OCI-LY1 (cell line): ENCODE data around the gene PGK2.

ENCODE experiments used
- H2AFZ ChIP-seq: fragments of 200-600 bp; sonication (generic), shearing (Covaris generic); 2 replicates; pipeline ENCODE4 v1.6.0; 2014; ENCODE audit warnings: antibody characterized with exemption, mild to moderate bottlenecking, low read length
- H3F3A ChIP-seq: fragments of 200-600 bp; sonication (generic), shearing (Covaris generic); 2 replicates; pipeline ENCODE4 v1.6.0; 2014; ENCODE audit warnings: mild to moderate bottlenecking, antibody characterized with exemption, low read length, moderate library complexity; ENCODE audit not compliant: insufficient read depth
- H3K27ac ChIP-seq: fragments of 200-600 bp; sonication (generic); 2 replicates; pipeline ENCODE4 v1.5.1; 2014; ENCODE audit warnings: low read length, mixed run types, mild to moderate bottlenecking, low read depth; ENCODE audit not compliant: poor library complexity, severe bottlenecking
- H3K27me3 ChIP-seq: fragments of 200-600 bp; sonication (generic); 2 replicates; pipeline ENCODE4 v1.6.0; 2014; ENCODE audit warnings: antibody characterized with exemption, mild to moderate bottlenecking, low read length, moderate library complexity; ENCODE audit not compliant: insufficient read depth
- H3K36me3 ChIP-seq: fragments of 200-600 bp; sonication (generic); 2 replicates; pipeline ENCODE4 v1.6.1; 2014; ENCODE audit warnings: mild to moderate bottlenecking, antibody characterized with exemption, low read length, moderate library complexity, mixed read lengths; ENCODE audit not compliant: insufficient read depth
- H3K4me1 ChIP-seq: fragments of 200-600 bp; sonication (generic); 2 replicates; pipeline ENCODE4 v1.5.1; 2014; ENCODE audit warnings: mild to moderate bottlenecking, low read length, moderate library complexity; ENCODE audit not compliant: insufficient read depth, severe bottlenecking
- H3K4me2 ChIP-seq: fragments of 200-600 bp; sonication (generic), shearing (Covaris generic); 2 replicates; pipeline ENCODE4 v1.6.1; 2014; ENCODE audit warnings: low read length
- H3K4me3 ChIP-seq: fragments of 200-600 bp; sonication (generic); 2 replicates; pipeline ENCODE4 v1.5.1; 2014; ENCODE audit warnings: low read length, low read depth, mild to moderate bottlenecking, mixed read lengths; ENCODE audit not compliant: poor library complexity, severe bottlenecking
- H3K79me2 ChIP-seq: fragments of 200-600 bp; shearing (Covaris generic); 2 replicates; pipeline ENCODE4 v1.6.1; 2016; ENCODE audit warnings: mixed run types, low read length, mixed read lengths; ENCODE audit not compliant: insufficient read depth
- H3K9ac ChIP-seq: fragments of 200-600 bp; sonication (generic), shearing (Covaris generic); 2 replicates; pipeline ENCODE4 v1.6.1; 2014; ENCODE audit warnings: mild to moderate bottlenecking, low read length, mixed read lengths
- H3K9me2 ChIP-seq: fragments of 200-600 bp; sonication (generic), shearing (Covaris generic); 2 replicates; pipeline ENCODE4 v1.6.1; 2014; ENCODE audit warnings: low read depth, mild to moderate bottlenecking, low read length, mixed read lengths
- H3K9me3 ChIP-seq: fragments of 200-600 bp; shearing (Covaris generic); 2 replicates; pipeline ENCODE4 v1.6.1; 2014; ENCODE audit warnings: low read length, mixed read lengths
- H4K20me1 ChIP-seq: fragments of 200-600 bp; sonication (generic), shearing (Covaris generic); 2 replicates; pipeline ENCODE4 v1.6.0; 2016; ENCODE audit warnings: mild to moderate bottlenecking, low read length; ENCODE audit not compliant: insufficient read depth
- CTCF ChIP-seq: fragments of 200-600 bp; sonication (generic), shearing (Covaris generic); IDR thresholded peaks from 2 replicates; pipeline ENCODE4 v1.5.1; 2017; ENCODE audit warnings: mild to moderate bottlenecking, antibody characterized with exemption, low read length, moderate library complexity, mixed read lengths
- EZH2 ChIP-seq: fragments of 200-600 bp; sonication (generic), shearing (Covaris generic); IDR thresholded peaks from 2 replicates; pipeline ENCODE4 v1.8.0; 2017; ENCODE audit warnings: borderline replicate concordance, mixed run types, mild to moderate bottlenecking, antibody characterized with exemption, low read length, moderate library complexity, mixed read lengths

Gene PGK2

GRCh38 chr6:49782725-49783124 lies 4.4 kb downstream of the PGK2 start:
- no peak overlapping the region for H3K27ac ChIP-seq
- H4K20me1 ChIP-seq: no peaks in the 10 kb centered on the region
- H3K9me3 ChIP-seq: no peaks in the 10 kb centered on the region
- no peak overlapping the region for H3K4me2 ChIP-seq
- H3F3A ChIP-seq: no peaks in the 10 kb centered on the region
- no peak overlapping the region for H3K4me3 ChIP-seq
- H3K36me3 ChIP-seq: no peaks in the 10 kb centered on the region
- H3K9ac ChIP-seq: no peak overlapping the region
- no peaks in the 10 kb centered on the region for H3K79me2 ChIP-seq
- TF ChIP-seq EZH2: no peak
- no peak for TF ChIP-seq CTCF
- no peaks in the 10 kb centered on the region for H3K4me1 ChIP-seq
- H2AFZ ChIP-seq: no peak overlapping the region
- no peaks in the 10 kb centered on the region for H3K27me3 ChIP-seq
- H3K9me2 ChIP-seq: no peaks in the 10 kb centered on the region

- Histone ChIP-seq H3K36me3 (no peaks in the 10 kb centered on the region), H3K4me3 (no peak overlapping the region), H3K9me3 (no peaks in the 10 kb centered on the region), H3F3A (no peaks in the 10 kb centered on the region), H3K4me2 (no peak overlapping the region), H3K4me1 (no peaks in the 10 kb centered on the region), H2AFZ (no peak overlapping the region), H4K20me1 (no peaks in the 10 kb centered on the region), H3K9me2 (no peaks in the 10 kb centered on the region), H3K27me3 (no peaks in the 10 kb centered on the region), H3K27ac (no peak overlapping the region), H3K79me2 (no peaks in the 10 kb centered on the region), H3K9ac (no peak overlapping the region)
- no peak for TF ChIP-seq CTCF
- TF ChIP-seq EZH2: no peak
These were observed 4.8 kb downstream of the PGK2 start for GRCh38 chr6:49782293-49782692.

GRCh38 chr6:49776444-49776843 lies 10.6 kb downstream of the PGK2 start:
- H2AFZ ChIP-seq: no peak overlapping the region
- H4K20me1 ChIP-seq: no peaks in the 10 kb centered on the region

More at GRCh38 chr6:49776444-49776843, 10.6 kb downstream of the PGK2 start:
- no peak for TF ChIP-seq CTCF
- no peak for TF ChIP-seq EZH2
- Histone ChIP-seq H3K4me1 (no peaks in the 10 kb centered on the region), H3K9me3 (no peaks in the 10 kb centered on the region), H3K79me2 (no peaks in the 10 kb centered on the region), H3K4me2 (no peak overlapping the region), H3K9me2 (no peaks in the 10 kb centered on the region), H3K27me3 (no peaks in the 10 kb centered on the region), H3F3A (no peaks in the 10 kb centered on the region), H3K27ac (no peak overlapping the region), H3K9ac (no peak overlapping the region), H3K36me3 (no peaks in the 10 kb centered on the region), H3K4me3 (no peak overlapping the region)
